Anterior cingulate cortex (tissue), 58 donors: ENCODE results near the gene AKAP10.
A peak's percentile ranks its signal among the peaks of the same experiment; 100 is the strongest.
"Not testable (repeated sequence)": the region's sequence is repeated elsewhere in the genome, so short reads cannot be mapped to it uniquely, and the experiment has no call there.

ENCODE experiments used
- DNase-seq, 58 donors: peaks; one replicate each; lab custom pipeline; 2025; lab: John Stamatoyannopoulos, UW

AKAP10 gene

DNA sequence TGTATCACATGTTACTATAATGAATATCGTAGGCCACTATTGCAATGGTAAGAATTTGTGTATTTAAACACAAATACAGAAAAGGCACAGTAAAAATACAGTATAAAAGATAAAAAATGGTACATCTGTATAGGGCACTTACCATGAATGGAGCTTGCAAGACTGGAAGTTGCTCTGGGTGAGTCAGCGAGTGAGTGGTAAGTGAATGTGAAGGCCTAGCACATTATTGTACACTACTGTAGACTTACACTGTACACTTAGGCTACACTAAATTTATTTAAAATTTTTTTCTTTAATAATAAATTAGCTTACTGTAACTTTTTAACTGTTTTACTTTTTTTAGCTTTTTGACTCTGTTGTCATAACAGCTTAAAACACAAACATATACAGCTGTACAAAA, 42.5 kb downstream of the AKAP10 start:
- no peak for DNase-seq

DNA sequence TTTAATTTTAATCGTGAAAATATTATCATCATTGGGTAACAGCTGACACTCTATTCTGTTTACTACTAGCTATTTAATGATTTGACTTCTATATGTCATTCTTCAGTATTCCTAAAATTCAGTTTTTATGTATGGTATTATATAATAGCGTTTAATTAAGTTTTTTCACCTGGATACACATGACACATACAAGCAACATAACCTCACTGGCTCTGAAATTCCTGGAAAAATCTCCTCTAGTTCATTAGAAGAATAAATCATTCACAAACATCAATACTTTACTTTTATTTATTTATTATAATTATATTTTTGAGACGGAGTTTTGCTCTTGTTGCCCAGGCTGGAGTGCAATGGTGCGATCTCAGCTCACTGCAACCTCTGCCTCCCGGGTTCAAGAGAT, 44.0 kb downstream of the AKAP10 start:
- DNase-seq: no peak

DNA sequence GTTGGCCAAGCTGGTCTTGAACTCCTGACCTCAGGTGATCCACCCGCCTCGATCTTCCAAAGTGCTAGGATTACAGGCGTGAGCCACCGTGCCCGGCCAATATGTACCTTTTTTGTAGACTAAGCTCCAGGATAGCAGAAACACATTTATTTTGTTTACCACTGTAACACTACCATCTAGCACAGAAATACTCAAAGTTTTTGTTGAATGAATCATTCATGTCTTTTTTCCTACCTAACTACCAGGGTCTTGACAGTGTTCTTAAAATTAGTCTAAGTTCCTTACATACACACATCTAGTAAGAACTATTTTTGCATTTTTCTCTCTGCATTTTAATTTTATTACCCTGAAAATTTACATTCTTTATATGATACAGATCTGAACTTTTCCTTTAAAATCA, 44.4 kb downstream of the AKAP10 start:
- no peak for DNase-seq

DNA sequence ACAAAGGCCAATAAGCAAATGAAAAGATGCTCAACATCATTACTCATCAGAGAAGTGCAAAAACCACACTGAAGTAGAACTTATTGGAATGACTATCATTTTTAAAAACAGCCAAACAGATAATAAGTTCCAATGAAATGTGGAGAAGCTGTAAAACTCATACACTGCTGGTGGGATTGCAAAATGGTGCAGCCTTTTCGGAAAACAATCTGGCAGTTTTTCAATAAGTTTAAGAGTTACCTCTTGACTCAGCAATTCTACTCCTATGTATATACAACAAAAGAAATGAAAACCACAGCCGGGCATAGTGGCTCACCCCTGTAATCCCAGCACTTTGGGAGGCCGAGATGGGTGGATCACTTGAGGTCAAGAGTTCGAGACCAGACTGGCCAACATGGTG, 49.3 kb downstream of the AKAP10 start:
- DNase-seq: no peak

DNA sequence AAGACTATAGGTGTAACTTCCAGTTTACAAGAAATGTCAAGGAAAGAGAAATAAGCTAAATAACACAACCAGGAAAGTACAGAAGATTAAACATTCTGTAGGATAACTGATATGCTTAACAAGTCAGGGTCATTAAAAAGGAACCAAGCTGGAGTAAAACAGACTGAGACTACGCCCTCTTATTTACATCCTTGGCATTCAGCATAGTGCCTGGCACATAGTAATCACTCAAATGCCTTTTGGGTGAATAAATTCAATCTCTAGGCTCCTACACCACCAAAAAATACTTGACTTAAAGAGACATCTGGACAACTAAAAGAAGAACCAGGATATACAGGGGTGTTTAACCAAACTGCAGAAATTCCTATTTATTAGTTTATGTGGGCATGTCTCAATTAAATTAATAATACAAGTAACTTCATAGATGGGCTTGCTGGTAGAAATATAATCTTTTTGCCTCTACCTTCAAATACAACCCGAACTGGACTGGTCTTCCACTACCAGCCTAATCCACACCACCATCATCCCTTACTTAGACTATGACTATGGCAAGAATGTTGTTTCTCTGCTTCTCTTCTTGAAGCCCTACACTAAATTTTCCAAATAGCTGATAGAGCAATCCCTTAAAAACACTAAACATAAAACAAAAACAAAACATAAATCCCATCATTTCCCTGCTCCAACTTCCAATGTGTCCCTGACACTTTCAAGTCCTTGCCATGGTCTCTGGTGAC, 62.2 kb downstream of the AKAP10 start:
- no peak for DNase-seq

DNA sequence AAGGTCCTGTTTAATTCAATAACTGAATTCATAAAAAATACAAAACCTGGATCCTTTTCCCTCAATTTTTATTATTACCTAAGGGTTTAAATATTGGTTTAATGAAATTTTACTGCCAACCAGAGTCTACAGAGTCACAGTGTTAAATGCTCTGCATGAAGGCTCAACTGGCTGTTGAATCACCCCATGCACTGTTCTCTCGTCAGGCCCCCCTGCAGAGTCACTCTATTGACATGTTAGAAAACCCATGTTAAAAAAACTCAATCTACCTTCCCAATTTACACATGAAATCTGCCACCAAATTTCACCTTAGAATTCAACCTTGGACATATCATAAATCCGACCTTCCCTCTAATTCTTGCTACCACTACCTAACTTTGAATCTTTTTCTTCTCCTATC, 66.6 kb downstream of the AKAP10 start:
- DNase-seq: no peak

DNA sequence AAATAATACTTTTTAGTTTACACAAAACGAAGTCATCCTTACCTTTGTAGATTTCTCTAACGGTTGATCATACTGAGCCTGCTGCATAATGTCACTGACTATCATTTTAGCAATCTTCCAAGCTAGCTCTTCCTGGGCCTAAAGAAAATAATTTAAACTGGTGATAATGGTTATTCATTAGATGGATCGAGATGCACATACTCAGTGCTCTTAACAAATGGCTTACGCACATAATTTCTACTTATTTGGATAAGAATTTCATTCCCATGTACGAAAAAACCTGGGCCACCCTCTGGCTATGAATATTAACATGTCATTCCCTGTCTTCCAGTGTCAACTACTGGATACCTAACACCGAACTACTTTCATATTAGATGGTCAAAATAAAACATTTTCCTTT, 68.5 kb downstream of the AKAP10 start:
- no peak for DNase-seq

DNA sequence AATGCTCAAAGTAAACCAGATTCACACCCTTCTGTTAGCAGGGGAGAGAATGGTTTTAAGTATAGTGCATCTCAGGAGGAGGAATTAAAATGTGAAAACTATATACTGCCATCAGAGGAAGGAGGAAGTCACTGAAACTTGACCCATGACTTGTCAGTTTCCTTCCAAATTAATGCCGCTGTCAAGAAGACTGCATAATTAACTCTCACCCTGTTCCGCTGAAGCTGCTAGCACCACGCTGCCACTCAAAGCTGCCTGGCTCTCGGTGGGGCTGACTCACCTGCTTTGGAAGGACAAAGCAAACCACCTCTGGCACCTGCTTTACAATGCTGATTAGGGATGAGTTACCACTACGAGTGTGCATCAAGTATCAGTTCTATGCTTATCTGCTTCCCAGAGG, 72.1 kb downstream of the AKAP10 start:
- no peak for DNase-seq

DNA sequence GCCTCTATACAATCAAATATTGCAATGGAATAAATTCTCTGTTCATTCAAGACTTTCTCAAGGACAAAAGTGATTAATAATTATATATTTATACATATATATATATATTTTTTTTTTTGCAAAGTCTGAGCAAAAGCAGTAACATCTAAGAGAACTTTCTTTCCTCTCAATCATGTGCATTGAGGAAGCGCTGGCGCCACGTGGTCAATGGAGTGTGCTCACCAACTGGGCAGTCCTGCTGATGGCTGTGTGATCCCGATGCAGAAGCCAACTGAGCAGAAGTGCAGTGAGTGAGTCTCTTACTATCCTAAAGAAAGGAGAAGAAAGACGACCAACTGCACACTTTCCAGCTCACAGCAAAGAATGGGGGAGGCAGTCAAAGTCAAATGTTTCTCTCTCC, 72.7 kb downstream of the AKAP10 start:
- DNase-seq: peak in 26 of 58 donors; percentile 3 to 47 (median 18)

DNA sequence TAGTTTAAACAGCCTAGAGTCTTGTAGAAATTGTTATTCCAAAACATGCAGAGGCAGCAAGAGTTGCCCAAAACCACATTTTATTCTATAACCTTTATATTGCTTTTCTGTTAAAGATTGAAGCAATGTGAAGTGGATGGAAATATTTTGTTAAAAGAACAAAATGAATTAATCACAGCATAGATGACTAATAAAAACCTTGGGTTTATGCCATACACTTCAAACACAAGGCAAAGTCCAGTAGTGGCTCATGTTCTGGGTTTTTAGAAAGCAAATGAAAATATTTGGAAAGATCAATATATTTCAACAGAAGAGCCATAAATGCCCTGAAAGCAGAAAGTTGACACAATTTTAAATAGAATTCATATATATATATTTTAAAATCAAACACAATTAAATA, 73.2 kb downstream of the AKAP10 start:
- DNase-seq: no peak

DNA sequence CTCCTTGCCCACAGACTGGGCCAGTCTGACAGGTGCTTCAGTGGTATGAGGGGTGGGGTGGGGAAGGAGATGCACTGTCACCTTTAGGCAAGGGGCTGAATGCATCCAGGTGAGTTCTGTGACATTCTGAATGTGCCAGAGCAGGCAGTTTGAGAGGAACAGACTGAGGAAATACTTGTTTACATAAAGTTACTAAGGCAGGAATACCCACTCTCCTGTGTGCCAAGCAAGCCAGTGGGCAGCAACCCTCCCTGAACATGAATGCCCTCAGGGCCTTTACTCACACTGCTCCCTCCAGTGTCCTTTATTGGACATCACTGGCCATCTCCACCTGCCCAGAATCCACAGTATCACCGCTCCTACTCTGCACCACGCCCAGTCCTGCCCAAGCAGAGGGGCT, 76.8 kb downstream of the AKAP10 start:
- no peak for DNase-seq

DNA sequence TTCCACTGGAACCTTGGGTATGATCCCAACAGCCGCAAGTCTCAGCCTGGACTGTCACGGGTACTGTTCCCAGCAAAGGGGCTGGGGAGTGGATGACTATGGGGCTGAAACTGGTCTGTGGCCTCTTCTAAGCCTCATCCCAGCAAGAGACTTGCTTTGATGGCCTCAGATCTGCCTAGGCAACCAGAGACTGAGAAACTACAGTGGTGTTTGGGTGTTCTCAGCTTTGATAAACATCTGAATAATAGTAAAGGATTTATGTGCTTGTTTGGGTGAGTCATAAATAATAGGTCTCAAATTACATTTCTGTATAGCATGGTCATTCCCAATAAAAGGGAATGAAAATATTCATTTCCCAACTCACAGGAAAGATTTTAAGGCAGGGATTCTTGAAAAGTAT, 79.7 kb downstream of the AKAP10 start:
- no peak for DNase-seq

DNA sequence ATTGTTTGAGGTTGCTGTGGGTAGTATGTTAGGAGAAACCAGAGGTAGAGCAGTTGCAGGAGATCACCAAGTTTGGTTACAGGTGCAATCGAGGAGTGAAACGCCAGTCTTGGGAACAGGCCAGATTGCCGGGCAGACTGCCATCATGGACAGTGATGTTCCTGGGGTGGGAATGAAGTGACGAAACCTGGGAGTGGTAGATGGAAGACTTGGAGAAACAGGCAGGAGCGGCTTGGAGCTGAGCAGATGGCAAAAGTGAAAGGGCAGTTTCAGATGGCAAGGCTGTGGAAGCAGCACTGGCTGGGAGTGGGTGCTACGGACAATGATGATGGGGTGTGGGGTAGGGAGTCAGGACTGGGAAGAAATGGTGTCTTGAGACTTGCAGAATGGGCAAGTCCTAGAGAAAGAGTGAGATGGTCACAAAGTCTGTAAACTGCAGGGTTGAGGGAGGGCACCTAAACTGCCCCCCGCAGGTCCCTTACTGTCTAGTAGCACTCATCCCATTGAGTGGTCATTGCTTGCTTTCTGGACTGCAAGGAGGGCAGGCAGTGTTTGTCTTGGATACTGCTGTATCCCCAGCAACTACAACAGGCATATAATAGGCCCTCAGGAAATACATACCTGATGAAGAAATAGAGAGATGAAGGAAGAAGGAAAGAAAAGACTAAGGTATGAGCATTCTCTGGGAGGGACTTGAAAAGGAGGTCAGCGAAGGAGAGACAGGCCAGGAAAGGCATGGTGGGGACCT, 80.4 kb downstream of the AKAP10 start:
- DNase-seq: no peak

DNA sequence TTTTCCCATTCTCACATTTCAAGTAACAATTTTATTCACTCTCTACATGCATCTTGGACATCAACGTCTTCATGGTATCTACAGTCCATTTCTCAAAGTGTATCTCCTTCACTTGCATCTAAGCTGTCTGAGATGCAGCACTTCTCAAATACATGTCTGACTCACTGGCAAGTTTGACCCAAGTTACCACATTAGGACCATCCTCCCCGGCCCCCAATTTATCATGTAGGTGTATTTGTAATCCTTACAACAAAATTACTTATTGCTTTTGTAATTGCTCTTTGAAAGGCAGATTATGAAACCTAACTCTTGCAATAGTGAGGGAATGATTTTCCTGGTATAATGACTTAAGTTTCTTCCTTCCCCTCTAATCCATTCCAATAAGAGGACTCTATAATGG, 80.9 kb downstream of the AKAP10 start:
- no peak for DNase-seq

DNA sequence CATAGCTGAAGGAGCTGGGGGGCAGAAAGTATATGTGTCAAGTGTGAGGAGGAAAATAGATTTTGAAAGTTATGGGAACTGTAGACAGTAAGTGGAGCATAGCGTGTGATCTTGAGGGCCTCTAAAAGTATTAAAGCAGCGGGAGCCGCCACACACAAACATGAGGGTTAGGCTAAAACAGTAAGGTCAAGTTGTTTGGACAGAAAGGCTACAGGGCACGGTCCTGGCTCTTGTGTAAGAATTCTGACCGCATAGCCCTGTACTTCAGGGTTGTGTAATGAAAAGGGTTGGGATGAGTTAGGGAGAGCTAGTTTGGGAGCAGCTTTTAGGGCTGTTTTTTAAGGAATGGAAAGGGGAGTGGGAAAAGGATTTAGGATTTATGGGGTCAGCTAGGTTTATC, 87.1 kb downstream of the AKAP10 start:
- DNase-seq: not testable (repeated sequence)

DNA sequence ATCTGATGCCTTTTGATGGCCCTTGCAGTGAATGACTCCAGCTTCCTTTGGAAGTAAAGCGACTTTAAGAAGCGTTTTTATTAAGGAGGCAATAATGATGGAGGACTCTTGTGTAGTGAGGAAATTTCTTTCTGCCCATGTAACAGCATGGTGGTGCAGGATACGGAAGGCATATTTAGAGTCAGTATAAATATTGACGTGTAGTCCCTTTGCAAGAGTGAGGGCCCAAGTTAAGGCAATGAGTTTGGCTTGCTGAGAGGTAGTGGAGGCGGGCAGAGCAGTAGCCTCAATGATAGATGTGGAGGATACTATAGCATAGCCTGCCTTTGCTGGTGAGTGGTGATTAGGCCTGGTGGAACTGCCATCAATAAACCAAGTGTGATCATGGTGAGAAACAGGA, 87.6 kb downstream of the AKAP10 start:
- not testable (repeated sequence) for DNase-seq

DNA sequence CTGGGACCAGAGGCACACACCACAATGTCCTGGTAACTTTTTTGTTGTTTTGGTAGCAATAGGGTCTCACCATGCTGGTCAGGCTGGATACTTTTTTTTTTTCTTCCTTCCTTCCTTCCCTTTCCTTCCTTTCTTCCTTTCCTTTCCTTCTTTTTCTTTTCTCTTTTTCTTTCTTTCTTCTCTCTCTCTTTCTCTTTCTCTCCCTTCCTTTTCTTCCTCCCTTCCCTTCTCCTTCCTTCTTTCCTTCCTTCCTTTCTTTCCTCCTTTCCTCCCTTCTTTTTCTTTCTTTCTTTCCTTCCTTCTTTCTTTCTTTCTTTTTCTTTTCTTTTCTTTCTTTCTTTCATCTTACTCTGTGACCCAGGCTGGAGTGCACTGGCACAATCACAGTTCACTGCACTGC, 91.5 kb downstream of the AKAP10 start:
- no peak for DNase-seq

DNA sequence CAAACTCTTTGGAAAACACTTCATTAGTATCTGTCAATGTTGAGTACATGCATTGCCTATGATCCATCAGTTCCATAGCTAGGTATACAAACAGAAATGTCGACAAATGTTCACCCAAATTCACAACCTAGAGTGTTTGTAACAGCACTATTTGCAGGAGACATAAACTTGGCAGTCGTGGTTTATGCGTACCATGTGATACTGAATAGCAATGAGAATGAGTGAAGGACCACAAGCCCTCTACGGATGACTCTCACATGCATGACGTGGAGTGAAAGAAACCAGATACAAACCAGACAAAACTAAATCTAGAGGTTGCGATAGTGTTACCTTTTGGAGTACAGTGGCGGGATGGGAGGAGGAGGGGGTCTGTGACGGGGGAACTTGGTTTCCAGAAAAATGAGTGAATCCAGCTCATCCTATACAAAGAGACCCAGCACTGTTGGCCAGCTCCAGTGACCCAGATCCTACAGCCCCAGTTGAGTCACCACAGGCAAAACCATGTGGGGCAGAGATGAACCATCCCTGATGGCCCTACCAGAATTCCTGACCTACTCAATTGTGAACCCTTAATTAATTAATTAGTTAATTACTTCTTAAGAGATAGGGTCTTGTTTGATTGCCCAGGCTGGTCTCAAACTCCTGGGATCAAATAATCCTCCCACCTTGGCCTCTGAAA, 94.0 kb downstream of the AKAP10 start:
- no peak for DNase-seq

DNA sequence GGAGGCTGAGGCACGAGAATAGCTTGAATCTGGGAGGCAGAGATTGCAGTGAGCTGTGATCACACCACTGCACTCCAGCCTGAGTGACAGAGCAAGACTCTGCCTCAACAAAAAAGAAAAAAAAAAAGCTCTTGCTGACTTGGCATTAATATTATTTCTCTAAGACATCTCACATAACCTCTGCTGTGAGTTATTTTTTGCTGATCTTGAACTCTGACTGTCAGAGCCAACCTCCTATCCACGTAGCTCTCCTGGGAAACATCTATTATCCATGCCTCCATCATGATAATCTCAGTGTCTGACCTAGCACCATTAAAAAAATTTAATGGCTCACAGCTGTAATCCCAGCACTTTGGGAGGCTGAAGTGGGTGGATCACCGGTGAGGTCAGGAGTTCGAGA, 97.2 kb downstream of the AKAP10 start:
- DNase-seq: no peak

DNA sequence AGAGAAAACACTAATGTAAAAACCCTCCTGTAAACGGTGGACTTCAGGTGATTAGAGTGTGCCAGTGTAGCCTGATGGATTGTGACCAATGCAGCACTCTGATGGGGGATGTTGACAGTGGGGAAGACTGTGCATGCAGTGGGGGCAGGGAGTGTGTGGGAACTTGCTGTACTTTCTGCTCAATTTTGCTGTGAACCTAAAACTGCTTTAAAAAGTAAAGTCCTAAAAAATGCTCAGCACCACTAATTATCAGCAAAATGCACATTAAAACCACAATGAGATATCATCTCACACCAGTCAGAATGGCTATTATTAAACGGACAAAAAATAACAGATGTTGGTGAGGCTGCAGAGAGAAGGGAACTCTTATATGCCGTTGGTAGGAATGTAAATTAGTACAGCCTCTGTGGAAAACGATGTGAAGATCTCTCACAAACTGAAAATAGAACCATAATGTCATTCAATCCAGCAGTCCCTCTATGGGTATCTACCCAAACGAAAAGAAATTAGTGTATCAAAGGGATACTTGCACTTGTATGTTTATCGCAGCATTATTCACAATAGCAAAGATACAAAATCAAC, 100.2 kb downstream of the AKAP10 start:
- peak in 1 of 58 donors; percentile 3 for DNase-seq

DNA sequence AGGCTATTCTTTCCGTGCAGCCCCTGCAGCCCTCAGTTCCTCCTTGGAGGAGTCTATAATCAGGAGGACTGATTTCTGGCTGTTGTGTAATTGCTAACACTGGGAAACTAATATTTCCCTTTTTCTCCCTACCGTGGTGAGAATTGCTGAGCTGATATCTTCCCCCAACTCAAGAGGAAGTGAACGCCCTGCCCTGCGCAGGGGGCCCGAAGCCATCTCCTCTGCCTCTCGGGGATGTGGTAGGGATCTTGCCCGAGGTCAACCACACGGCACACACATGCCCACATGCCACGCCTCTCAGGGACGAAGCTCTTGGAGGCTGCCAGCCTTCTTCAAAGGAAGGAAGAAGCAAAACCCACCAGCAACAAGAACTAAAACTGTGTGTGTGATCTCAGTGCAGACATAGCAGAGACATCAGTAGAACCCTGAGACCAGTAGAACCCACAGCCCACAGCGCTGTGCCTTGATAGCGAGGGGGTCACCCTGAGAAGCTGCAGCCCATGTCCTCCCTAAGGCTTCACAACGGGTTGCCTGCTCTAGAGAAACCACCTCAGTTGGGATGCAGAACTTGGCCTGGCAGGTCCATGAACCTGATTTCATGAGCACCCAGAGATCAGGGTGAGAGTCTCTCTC, 101.0 kb downstream of the AKAP10 start:
- peak in 38 of 58 donors; percentile 5 to 68 (median 30) for DNase-seq
